HG03135 (cell line): ENCODE results near the gene SV2C.

Experiments
- ATAC-seq: cut with Tn5 transposase; IDR thresholded peaks from one replicate; pipeline ENCODE4 v1.9.1; 2021; ENCODE audit warnings: mild to moderate bottlenecking, moderate library complexity; ENCODE audit not compliant: unreplicated experiment

The SV2C gene

DNA sequence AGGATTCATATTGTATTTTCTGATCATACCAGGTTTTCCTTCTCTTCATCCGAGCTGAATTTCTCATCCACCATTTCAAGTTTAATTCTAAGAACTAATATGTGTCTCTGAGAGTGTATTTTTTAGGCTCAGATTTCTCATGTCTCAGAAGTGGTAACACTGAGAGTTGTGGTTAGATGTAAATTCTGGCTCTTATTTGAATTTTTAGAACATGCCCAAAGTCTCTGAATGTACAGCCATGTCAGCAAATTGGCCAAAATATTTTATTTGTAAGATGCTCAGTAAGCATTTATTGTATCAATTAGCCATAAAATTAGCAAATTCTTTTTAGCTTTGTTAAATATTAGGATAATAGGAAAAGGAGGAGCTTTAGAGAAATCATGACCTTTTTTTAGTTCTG, 16.6 kb downstream of the SV2C start:
- ATAC-seq, result no peak

GRCh38 chr5:76104027-76104426, 20.8 kb downstream of the SV2C start:
- no peak for ATAC-seq

DNA sequence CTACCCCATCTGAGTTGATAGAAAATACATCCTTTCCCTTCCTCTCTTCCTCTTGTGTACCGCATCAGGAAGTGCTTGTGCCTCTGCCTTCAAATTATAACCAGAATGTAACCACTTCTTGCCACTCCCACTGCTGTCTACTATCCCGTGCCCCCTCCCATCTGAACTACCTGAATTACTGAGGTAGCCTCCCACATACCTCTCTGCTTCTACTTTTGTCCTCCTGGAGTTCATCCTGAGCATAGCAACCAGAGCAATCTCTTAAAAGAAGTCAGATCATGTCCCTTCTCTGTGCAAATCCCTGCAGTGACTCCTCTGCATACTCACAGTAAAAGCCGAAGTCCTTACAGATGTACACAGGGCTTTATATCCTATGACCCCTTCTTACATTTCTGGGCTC, 23.0 kb downstream of the SV2C start:
- ATAC-seq, result no peak

GRCh38 chr5:76111477-76112174, 28.4 kb downstream of the SV2C start:
- ATAC-seq, result no peak

GRCh38 chr5:76113103-76113502, 29.9 kb downstream of the SV2C start:
- ATAC-seq, result no peak

- ATAC-seq, result no peak
Measured at GRCh38 chr5:76114179-76114851, 31.1 kb downstream of the SV2C start.

- no peak for ATAC-seq
Measured at GRCh38 chr5:76125346-76125745, 42.2 kb downstream of the SV2C start.

DNA sequence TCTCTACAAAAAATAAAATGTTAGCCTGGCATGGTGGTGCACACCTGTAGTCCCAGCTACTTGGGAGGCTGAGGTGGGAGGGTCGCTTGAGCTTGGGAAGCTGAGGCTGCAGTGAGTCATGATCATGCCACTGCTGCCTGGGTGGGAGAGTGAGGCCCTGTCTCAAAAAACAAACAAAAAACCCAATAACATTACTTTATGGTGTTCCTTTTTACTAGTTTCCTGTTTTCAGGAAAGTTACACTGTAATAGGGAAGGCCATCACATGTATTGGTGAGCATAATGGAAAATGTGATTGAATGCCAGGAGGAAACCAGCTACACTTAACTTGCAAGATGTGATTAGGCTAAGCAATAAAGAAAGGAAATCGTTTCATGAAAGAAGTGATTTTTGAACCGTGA, 42.7 kb downstream of the SV2C start:
- ATAC-seq, result no peak

DNA sequence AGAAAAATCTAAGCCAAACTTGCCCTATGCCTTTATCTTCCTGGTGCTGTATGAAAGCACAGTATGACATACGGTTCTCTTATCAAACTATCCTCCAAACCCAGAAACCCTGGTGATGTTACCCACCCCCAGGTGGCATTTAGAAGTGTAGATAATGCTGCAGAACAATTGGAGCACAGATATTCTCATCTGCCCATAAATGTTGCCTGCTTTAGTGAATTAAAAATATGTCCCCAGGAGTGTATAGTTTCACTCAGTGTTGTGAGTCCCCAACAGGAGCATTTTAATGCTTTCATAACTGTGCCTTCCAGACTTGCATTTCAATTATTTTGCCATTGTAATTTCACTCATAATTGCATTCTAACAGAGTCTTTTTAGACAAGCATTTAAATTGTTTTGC, 50.8 kb downstream of the SV2C start:
- no peak for ATAC-seq

DNA sequence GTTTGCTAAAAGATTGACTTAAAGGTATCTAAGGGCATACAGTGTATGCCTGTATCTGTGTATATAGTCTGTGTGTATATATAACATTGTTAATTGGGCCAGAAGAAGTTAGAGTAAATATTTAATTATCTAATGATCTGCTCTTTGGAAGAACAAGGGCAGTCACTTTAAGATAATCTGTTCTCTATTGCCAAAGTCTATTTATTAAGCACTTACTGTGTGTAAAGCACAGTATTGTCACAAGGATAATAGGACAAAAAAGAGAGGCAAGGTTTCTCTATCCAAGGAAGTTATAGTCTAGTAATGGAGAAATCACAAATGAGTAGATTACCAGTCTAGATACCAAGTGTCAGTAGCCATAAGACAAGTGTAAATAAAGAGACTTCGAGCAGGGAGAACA, 51.5 kb downstream of the SV2C start:
- ATAC-seq, result no peak

DNA sequence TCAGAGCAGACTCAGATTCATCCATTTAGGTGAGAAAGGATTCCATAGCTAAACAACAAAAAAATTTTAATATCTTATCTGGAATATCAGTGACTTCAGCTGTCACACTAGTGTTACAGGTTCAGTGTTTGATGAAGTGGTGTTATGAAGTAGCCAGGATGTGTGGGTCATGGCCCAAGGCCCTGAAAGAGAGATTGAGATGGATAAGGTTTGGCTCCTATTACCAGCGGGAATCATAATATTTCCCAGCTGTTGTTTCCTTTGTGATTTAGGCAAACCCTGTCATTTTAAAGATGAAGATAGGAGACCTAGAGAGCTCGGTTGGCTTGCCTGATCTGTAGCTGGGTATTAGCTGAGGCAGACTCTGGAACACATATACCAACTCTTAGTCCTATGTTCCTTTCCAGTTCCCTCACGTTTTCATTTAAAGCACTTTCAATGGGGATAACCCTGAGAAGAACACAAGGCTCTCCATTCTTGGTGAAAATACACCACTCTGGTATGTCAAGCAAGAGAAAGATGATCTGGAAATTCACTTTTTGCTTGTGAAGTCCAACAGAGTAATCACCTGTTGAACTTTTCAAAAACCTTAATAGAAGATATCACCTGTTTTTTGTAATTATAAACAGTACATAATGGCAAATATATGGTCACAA, 54.8 kb downstream of the SV2C start:
- ATAC-seq, result no peak

DNA sequence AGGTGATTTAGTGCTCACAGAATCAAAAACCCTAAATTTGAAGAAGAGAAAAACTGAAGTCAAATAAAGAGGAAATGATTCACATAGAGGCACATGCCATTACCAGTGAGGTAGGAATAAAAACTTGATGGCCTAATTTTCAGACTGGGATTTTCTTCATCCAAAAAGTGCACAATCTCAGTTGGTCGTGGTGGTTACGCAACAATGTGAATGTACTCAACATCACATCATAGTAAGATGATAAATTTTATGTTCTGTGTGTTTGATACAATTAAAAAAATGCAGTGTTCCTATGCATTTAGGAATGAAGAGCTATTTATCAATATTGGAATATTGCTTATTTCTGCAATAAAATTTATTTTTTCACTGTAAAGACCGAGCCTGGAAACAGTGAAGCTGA, 60.7 kb downstream of the SV2C start:
- no peak for ATAC-seq

DNA sequence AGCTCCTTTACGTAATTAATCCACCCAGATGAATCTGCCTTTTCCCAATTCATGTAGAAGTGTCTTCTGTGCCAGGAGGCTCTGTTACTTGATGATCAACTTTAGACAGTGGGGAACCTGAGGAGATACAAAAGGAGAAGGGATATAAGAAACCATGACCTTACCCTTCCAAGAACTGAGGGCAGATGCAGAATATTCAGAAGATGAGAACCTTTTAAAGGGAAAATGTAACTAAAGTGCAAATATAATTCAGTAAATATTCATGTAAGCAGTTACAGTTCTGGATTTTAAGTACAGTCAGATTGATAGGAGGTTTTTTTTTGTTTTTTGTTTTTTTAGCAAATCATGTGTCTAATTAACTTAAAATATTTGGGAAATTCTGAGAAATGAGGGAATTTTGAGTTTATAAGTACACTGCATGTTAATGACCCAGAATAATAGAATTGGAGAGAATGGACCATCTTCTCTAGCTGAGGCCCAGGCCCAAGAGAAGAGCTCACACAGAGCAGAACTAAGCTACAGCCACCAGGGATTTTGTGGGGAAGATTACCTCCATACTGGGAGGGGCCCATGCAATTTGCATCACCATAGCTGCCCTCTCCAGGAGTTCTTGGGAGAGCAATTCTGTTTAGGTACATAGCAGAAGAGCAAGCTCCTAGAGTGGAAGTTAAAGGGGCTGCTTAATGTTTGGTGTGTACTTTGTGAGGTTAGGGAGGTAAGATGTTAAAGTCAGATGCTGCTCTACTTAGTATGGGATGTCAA, 61.5 kb downstream of the SV2C start:
- ATAC-seq, result no peak

GRCh38 chr5:76145945-76146344, 62.8 kb downstream of the SV2C start:
- ATAC-seq, result no peak

DNA sequence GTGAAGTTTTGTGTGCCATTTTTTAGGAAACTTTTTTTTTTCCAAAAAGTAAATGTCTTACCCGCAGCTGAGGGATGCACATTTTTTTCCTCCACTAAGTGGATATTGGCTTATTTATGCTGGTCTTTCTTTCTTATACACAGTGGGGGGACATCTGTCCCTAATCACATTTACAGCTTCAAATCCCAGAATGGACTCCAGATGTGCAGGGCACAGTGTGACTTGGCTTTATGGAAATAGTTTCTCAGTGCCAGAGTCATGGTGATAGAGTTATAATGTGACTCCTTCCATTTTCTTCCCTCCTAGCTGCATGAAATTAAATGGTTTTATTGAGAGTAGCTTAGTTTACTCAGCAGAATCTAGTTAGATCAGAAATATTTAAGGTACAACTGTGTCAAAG, 66.5 kb downstream of the SV2C start:
- no peak for ATAC-seq

DNA sequence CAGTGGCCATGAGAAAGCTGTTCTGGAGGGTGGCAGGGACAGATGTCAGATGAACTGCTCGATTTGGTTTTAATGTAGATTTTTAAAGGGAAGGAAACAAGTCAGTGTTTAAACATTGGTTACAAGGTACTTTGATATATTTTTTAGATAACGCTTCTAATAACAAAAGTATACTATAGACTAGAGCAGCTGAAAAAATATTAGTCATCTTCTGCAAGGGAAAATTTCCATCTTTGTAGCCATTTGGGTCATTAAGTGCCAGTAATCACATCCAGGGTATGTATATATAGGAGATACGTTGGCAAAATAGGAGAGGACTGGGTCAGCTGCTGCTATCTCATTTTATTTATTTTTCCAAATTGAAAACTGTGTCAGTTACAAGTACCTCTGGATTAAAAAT, 69.0 kb downstream of the SV2C start:
- ATAC-seq, result no peak

DNA sequence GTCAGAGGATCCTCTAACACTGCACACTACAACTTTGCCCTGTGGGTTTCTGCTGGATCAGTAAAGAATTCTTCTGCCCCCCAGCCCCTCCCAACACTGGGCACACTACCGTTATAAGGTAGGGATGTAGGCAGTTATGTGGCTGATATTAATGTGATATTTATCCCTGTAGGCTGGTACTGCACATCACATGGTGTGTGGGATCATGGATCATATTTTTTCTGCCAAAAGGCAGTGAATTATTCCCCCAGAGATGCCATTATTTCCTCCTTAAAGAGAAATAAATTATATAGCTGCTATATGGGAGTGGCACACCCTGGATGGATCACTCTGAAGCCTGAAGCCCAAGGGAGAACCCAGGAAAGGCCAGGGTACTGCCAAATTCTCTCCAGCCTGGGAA, 69.5 kb downstream of the SV2C start:
- ATAC-seq, result no peak

GRCh38 chr5:76153271-76153670, 70.1 kb downstream of the SV2C start:
- no peak for ATAC-seq

DNA sequence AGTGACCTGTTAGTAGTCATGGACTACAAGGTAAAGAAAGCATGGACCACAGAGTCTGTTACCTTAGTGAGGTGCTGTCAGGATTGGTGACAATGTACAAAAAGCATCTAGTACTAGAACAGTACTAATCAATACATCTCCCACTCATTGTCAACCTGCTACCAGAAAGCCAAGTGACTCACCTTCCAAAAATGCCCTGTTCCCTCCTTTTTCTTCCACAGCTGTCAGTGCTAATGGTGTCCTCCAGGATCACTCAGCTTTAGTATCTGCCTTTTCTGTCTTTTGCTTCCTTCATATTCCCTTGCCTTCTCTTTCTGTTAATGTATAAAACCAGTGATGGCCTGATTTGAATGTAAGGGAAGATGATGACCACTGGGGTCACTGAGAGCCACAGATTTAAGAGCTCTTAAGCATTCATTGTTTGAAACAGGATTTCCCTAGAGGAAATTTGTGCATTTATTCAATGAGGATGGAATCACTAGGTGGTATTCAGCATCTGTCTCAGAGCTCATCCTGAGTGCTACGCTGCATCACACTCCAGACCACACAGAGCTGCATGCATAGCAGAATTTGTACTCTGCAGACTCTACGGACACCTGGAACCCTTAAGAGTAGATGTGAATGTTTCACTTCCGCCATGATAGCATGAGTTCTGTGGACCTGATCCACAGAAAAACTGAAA, 71.0 kb downstream of the SV2C start:
- ATAC-seq, result no peak

DNA sequence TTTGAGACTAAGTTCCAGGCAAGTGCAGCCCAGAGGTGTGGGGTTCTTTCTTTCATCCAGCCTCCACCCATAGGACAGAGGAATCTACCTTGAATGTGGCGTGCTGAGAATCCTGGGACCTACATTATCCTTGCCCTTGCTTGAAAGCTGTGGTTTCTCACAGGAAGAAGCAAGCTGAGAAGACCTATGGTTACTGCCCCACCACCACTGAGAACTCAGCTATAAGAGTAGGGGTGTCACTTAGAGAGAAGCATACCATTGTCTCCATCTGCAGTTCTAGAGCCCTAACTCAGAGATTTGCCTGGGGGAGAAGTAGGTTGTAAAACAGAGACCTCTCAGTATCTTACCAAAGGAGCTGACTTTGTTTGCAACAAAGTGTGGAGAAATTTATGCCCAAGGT, 72.4 kb downstream of the SV2C start:
- no peak for ATAC-seq

GRCh38 chr5:76162335-76162734, 79.2 kb downstream of the SV2C start:
- no peak for ATAC-seq
